Vagina (tissue), 2 donors: ENCODE measurements around the gene NOTCH4. TPM values are rescaled to one million over a fixed set of nuclear protein-coding genes. Genes with fewer than 3 reads are reported as not detected.
"Not testable (repeated sequence)": the region's sequence is repeated elsewhere in the genome, so short reads cannot be mapped to it uniquely, and the experiment has no call there.

Experiments used
- DNase-seq, 2 donors: peaks; one replicate each; pipeline ENCODE4 v3.0.0-alpha.2; 2017; ENCODE audit errors: extremely low spot score in 2 of 2
- H3K27ac ChIP-seq: fragments of 200-600 bp; sonication (generic); one replicate; pipeline ENCODE4 v1.5.1; 2019
- H3K27me3 ChIP-seq: fragments of 200-600 bp; sonication (generic); one replicate; pipeline ENCODE4 v1.5.1; 2019
- H3K36me3 ChIP-seq, 2 donors: fragments of 200-600 bp; sonication (generic); one replicate each; pipeline ENCODE4 v1.5.1; 2017 to 2019
- H3K4me1 ChIP-seq: fragments of 200-600 bp; sonication (generic); one replicate; pipeline ENCODE4 v1.5.1; 2019
- H3K4me3 ChIP-seq, 2 donors: fragments of 200-600 bp; sonication (generic); 1 replicate in 1 of 2; 2 replicates in 1 of 2; pipeline ENCODE4 v1.5.1; 2016 to 2019
- H3K9me3 ChIP-seq: fragments of 200-600 bp; sonication (generic); one replicate; pipeline ENCODE4 v1.5.1; 2019
- POLR2A ChIP-seq, 2 donors: fragments of 450-650 bp; IDR thresholded peaks; one replicate each; pipeline ENCODE4 v1.6.1; 2017; ENCODE audit warnings: antibody characterized with exemption in 2 of 2, mild to moderate bottlenecking in 2 of 2, moderate library complexity in 2 of 2
- POLR2AphosphoS5 ChIP-seq, 2 donors: sonication (generic); formaldehyde crosslinking; IDR thresholded peaks; one replicate each; pipeline ENCODE4 v1.9.0; 2017; ENCODE audit warnings: antibody characterized with exemption in 2 of 2, mild to moderate bottlenecking in 2 of 2, low read depth in 1 of 2; ENCODE audit not compliant: insufficient read depth in 1 of 2
- intact Hi-C: fragments of 100-400 bp; cut with DNase I; formaldehyde crosslinking; loops from one replicate; pipeline ENCODE4 v1.15.1; 2023
- total RNA-seq: library from RNA; depleted of rRNA; stranded (reverse); fragments of >200 nt; gene quantifications from one replicate; pipeline ENCODE4 v1.2.3, GENCODE V29; 2016
- TF ChIP-seq, protein P1 (sequence below), 3 experiments: fragments of 450-650 bp in 2 of 3; fragments of 200-600 bp in 1 of 3; sonication (generic) in 1 of 3; IDR thresholded peaks; one replicate each; pipeline ENCODE4 v1.5.1; 2017 to 2019; ENCODE audit warnings: antibody characterized with exemption in 3 of 3, mild to moderate bottlenecking in 2 of 3, moderate library complexity in 2 of 3

The NOTCH4 gene
- total RNA-seq, 1 donor from 2014 or later: 18.2 TPM

DNA sequence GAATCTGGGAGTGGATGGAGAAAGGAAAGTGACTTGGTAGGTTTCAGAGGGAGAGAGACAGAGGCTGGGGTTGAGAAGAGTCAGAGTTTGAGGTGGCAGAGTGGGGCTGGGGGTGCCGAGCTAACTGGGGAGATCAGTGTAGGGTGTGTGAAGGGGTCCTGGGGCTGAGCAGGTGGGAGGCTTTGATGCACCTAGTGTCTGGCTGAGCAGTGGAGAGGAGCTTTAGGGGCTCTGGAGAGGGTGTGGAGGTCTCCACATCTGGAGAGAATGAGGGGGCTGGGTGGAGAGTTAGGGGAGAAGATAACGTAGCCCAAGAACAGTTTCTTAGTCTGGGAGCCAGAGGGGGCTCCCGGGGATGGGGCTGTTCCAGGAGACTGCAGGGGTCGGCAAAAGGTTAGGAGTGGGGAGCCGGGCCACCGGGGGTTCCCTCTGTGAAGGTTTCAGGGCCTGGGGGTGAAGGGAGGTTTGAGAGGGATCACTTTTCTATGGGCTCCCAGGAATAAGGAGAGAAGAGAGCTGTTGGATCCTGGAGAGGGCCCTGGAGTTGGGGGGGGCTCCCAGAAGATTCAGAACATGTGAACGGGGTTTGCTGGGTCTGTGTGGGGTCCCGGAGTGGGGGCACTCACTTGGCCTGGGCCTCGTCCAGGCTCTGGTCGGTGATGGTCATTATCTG is 34.7 kb downstream of the NOTCH4 start:
- peak overlapping the region; percentile 99 for H3K27ac ChIP-seq
- peaks cover 69% of the 10 kb centered on the region for H3K4me1 ChIP-seq
- no peak for TF ChIP-seq POLR2A (IDR thresholded peaks at IDR 0.05)
- TF ChIP-seq POLR2AphosphoS5 (IDR thresholded peaks at IDR 0.05; ENCODE audit: insufficient read depth in 1 of 2, low read depth in 1 of 2): no peak
- TF ChIP-seq, protein P1, sequence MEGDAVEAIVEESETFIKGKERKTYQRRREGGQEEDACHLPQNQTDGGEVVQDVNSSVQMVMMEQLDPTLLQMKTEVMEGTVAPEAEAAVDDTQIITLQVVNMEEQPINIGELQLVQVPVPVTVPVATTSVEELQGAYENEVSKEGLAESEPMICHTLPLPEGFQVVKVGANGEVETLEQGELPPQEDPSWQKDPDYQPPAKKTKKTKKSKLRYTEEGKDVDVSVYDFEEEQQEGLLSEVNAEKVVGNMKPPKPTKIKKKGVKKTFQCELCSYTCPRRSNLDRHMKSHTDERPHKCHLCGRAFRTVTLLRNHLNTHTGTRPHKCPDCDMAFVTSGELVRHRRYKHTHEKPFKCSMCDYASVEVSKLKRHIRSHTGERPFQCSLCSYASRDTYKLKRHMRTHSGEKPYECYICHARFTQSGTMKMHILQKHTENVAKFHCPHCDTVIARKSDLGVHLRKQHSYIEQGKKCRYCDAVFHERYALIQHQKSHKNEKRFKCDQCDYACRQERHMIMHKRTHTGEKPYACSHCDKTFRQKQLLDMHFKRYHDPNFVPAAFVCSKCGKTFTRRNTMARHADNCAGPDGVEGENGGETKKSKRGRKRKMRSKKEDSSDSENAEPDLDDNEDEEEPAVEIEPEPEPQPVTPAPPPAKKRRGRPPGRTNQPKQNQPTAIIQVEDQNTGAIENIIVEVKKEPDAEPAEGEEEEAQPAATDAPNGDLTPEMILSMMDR (IDR thresholded peaks at IDR 0.05): no peak
- H3K27me3 ChIP-seq: no peaks in the 10 kb centered on the region
- DNase-seq: no peak
- intact Hi-C loops: loop anchor here (10.0 kb wide), 1 partner anchor 1016 kb away; the partner anchor contains the start of genes HSD17B8, RING1, RXRB and SLC39A7
- no peaks in the 10 kb centered on the region for H3K9me3 ChIP-seq
- H3K36me3 ChIP-seq: peaks cover 0 to 19% of the 10 kb centered on the region in 2 donors
- peak overlapping the region; percentile 57 to 85 for H3K4me3 ChIP-seq

DNA sequence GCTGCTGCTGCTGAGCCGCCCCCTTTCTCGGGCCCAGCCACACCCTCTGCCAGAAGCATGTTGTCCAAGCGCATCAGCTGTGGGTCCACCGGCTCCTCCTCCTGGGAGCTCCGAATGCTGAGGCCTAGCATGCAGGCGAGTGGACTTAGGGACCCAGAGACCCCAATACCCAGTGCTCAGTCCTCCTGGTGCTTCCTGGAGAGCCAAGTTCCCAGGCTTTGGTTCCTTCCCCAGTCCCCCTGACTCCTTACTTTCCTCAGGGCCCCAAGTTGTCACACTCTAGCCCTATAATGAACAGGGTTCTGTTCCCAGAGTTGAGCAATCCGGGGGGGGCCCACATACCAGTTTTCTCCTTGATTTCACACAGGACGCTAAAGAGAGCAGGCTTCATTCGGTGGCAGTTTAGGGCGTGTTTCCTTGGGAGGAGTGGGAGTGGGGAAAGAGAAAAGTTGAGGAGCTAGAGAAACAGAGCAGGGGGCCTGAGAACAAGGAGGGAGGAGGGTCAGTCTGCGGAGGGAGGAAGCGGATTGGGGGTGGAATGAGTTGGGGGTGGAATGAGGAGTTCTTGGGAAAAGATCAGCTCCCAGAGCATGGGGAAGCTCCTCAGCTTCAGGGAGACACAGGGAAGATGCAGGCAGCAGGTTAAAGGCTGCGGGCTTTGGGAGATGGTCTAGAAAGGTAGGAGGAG is 35.3 kb downstream of the NOTCH4 start:
- no peaks in the 10 kb centered on the region for H3K27me3 ChIP-seq
- DNase-seq: no peak
- H3K9me3 ChIP-seq: no peaks in the 10 kb centered on the region
- H3K4me3 ChIP-seq: peak overlapping the region; percentile 57 to 85
- TF ChIP-seq, protein P1 (IDR thresholded peaks at IDR 0.05): no peak
- no peak for TF ChIP-seq POLR2A (IDR thresholded peaks at IDR 0.05)
- TF ChIP-seq POLR2AphosphoS5 (IDR thresholded peaks at IDR 0.05; ENCODE audit: insufficient read depth in 1 of 2, low read depth in 1 of 2): peak in 1 of 2 donors; percentile 24
- peaks cover 0 to 19% of the 10 kb centered on the region in 2 donors for H3K36me3 ChIP-seq
- peak overlapping the region; percentile 99 for H3K27ac ChIP-seq
- H3K4me1 ChIP-seq: peaks cover 72% of the 10 kb centered on the region
- intact Hi-C loops: loop anchor here (10.0 kb wide), 1 partner anchor 1016 kb away; the partner anchor contains the start of genes HSD17B8, RING1, RXRB and SLC39A7

DNA sequence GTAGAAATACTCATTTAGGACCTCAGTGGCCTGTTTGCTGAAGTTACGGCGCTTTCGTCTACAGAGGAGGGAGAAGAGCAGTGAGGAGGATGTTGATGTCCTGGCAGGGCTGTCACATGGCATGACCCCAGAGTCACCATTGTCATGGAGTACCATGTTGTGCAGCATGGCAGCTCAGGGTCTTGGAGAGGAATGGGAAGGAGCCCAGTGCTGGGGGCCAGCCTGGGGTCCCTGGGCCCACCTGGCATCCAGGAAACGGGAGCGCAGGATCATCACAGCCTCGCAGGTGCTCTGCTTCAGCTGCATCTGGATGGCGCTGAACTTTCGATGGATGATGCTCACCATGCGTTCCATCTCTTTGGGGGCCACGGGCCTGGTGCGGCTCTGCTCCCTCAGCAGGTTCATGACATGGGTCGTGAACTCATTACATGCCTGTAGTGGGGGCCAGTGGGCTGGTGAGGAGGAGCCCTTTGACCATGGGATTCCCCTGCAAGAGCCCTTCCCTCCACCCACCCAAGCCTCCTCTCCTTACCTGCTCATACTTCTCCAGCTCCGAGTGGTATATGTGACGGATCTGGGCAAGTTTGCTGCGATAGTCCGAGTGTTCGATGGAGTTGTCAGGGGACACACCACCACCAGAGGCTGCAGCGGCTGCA is 36.0 kb downstream of the NOTCH4 start:
- peak overlapping the region; percentile 99 for H3K27ac ChIP-seq
- H3K4me3 ChIP-seq: peak overlapping the region; percentile 57 to 85
- intact Hi-C loops: loop anchor here (10.0 kb wide), 1 partner anchor 1017 kb away; the partner anchor contains the start of genes HSD17B8, RING1, RXRB and SLC39A7

DNA sequence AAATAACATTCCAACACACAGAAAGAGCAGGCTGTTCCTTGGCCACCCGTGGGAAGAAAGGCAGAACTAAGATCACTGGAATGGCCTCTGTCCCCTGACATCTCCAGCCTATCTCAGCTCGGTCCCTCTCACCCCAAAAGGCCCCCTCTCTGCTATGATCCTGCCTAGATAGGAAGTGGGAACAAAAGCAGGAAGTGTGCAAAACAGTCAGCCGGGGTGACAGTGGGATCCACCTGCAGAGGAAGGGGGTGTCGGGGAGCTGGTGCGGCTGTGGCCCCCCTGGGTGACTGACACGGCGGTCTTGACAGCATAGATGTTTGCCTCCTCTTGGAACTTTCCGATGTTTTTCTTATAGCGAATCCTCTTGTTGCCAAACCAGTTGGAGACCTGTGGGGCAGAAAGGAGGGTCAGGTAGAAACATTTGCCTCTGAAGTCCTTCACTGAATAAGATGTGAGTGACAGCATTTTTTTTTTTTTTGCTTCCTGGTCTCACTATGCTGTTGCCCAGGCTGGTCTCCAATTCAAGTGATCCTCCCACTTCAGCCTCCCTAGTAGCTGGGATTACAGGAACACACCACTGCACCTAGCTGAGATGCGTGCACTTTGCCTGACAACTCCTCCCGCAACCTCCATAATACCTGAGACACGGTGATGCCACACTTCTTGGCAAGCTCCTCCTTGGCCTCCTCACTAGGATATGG is 36.7 kb downstream of the NOTCH4 start:
- no peaks in the 10 kb centered on the region for H3K9me3 ChIP-seq
- H3K36me3 ChIP-seq: peaks cover 0 to 19% of the 10 kb centered on the region in 2 donors
- H3K27ac ChIP-seq: peak overlapping the region; percentile 99
- no peaks in the 10 kb centered on the region for H3K27me3 ChIP-seq
- TF ChIP-seq POLR2A (IDR thresholded peaks at IDR 0.05) (no peak), POLR2AphosphoS5 (IDR thresholded peaks at IDR 0.05; ENCODE audit: insufficient read depth in 1 of 2, low read depth in 1 of 2) (no peak)
- TF ChIP-seq, protein P1 (IDR thresholded peaks at IDR 0.05): no peak
- H3K4me3 ChIP-seq: no peak overlapping the region
- peaks cover 65% of the 10 kb centered on the region for H3K4me1 ChIP-seq
- no peak for DNase-seq
- intact Hi-C loops: loop anchor here (10.0 kb wide), 1 partner anchor 1018 kb away; the partner anchor contains the start of genes HSD17B8, RING1, RXRB and SLC39A7

More for the DNA sequence above, 36.0 kb downstream of the NOTCH4 start:
- H3K9me3 ChIP-seq, DNase-seq, H3K27me3 ChIP-seq: not testable (repeated sequence)
- H3K4me1 ChIP-seq: peaks cover 71% of the 10 kb centered on the region
- H3K36me3 ChIP-seq: peaks cover 0 to 19% of the 10 kb centered on the region in 2 donors

DNA sequence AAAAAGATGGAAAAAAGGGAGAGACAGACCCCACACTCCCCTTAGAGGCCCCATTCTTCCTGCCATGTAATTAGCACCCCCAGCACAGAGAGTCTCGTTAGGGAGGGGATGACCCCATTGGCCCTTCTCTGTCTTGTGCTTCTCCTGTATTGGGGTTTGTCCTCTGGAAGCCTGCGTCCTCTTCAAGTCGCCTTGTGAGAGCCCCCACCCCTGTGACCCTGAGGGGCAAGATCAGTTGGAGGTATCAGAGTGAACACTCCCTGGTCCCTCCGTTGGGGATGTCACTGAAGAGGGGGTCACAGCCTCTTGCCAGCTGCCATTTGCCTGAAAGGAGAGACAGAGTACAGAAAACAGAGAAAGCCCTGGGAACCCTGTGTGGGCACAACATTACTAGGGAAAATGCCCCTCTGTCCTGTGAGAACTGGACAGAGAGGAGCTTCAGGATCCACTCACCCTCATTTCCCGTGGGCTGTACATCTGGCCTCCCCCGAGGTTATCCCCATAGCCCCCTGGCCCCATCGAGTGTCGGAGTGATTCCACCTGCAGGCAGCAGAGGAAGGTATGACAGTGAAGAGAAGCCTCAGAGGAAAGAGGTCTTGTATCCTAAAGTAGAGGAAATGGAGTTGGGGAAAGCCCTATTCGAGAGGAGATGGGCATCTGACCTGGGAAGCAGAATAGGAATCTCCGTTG is 37.6 kb downstream of the NOTCH4 start:
- not testable (repeated sequence) for H3K4me3 ChIP-seq, DNase-seq, H3K27me3 ChIP-seq, H3K9me3 ChIP-seq
- peaks cover 0 to 19% of the 10 kb centered on the region in 2 donors for H3K36me3 ChIP-seq
- intact Hi-C loops: loop anchor here (10.0 kb wide), 1 partner anchor 1019 kb away; the partner anchor contains the start of genes HSD17B8, RING1, RXRB and SLC39A7
- peaks cover 57% of the 10 kb centered on the region for H3K4me1 ChIP-seq
- peak overlapping the region; percentile 99 for H3K27ac ChIP-seq

DNA sequence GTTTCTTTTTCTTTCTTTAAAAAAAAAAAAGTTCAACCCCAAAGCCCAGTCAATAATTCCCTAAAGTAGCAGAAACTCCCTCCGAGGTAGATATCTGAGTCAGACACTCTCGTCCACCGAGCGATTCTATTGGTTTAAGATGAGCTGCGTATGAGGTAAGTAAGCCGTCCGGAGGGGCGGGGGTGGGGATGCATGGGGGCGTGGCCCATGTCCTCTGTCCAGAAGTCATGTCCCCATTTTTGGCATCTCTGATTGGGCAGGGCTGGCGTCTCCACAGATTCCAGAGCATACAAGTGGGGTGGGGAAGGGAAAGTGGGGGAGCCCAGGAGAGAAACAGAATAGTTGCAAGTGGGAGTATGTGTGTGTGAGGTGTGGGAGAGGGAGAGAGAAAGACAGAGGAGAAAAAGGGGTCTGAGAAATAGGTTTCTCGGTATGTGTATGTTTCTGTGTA is 38.2 kb downstream of the NOTCH4 start:
- H3K27me3 ChIP-seq, DNase-seq, H3K4me3 ChIP-seq, H3K9me3 ChIP-seq: not testable (repeated sequence)
- Histone ChIP-seq H3K27ac (peak overlapping the region; percentile 99), H3K4me1 (peaks cover 51% of the 10 kb centered on the region), H3K36me3 (peaks cover 0 to 21% of the 10 kb centered on the region in 2 donors)
- intact Hi-C loops: loop anchor here (10.0 kb wide), 1 partner anchor 1019 kb away; the partner anchor contains the start of genes HSD17B8, RING1, RXRB and SLC39A7
